Activated naive CD4-positive, alpha-beta T cell treated with anti-CD3 and anti-CD28 coated beads, Interleukin-2, amount 10 ng/mL, durations not matched to agents 5 hours and 36 hours (primary cell): Measurements from ENCODE around the gene SLC6A9. TPM values are rescaled to one million over a fixed set of nuclear protein-coding genes. Genes with fewer than 3 reads are reported as not detected.

ENCODE experiments used
- total RNA-seq, 2 experiments: library from RNA; stranded (reverse); gene quantifications; one replicate each; pipeline ENCODE4 v1.2.3, GENCODE V29; 2021

The SLC6A9 gene
- total RNA-seq: 1 to 10 TPM; 4.6 to 5.1 TPM

GRCh38 chr1:44031252-44032169, at the start of gene SLC6A9:
SLC6A9 (minus strand) TSS chr1:44031462; CDS start chr1:44024277, 7,185 bp downstream.

GRCh38 chr1:43991476-43992231, 39.6 kb downstream of the SLC6A9 start, which contains the start of gene CCDC24:
CCDC24 (plus strand) TSS chr1:43991599; CDS start chr1:43991879, 280 bp downstream.

GRCh38 chr1:43978551-43979260, 52.6 kb downstream of the SLC6A9 start, which contains the start of gene B4GALT2:
B4GALT2 (plus strand) TSS chr1:43979210; CDS start chr1:43981161, 1,951 bp downstream.

GRCh38 chr1:43974443-43975248, 56.6 kb downstream of the SLC6A9 start, which contains the start of gene ATP6V0B:
ATP6V0B (plus strand) TSS chr1:43974960; CDS start chr1:43975041, 81 bp downstream.

GRCh38 chr1:43969746-43970466, 61.4 kb downstream of the SLC6A9 start, which contains the start of gene DPH2:
DPH2 (plus strand) TSS chr1:43970010; CDS start chr1:43970176, 166 bp downstream.

Other genes starting within 250 kb of the SLC6A9 start
- gene ARTN, start 97.7 kb downstream of the SLC6A9 start, total RNA-seq: under 1 TPM; 0.14 to 0.53 TPM
- gene IPO13, start 84.5 kb downstream of the SLC6A9 start, total RNA-seq: 10 to 100 TPM; 23.9 to 27.0 TPM
- 10 to 100 TPM; 26.0 to 27.0 TPM for gene DPH2, start 61.5 kb downstream of the SLC6A9 start, total RNA-seq
- 10 to 100 TPM; 94.1 to 97.3 TPM for gene ATP6V0B, start 56.5 kb downstream of the SLC6A9 start, total RNA-seq
- 10 to 100 TPM in 1 of 2 experiments, 1 to 10 TPM in 1; 9.7 to 10.3 TPM for gene B4GALT2, start 52.3 kb downstream of the SLC6A9 start, total RNA-seq
- gene CCDC24, start 39.9 kb downstream of the SLC6A9 start, total RNA-seq: under 1 TPM; 0.50 to 0.65 TPM
- not detected for gene KLF17, start 87.4 kb upstream of the SLC6A9 start, total RNA-seq
- not detected for gene KLF18, start 110.2 kb upstream of the SLC6A9 start, total RNA-seq
- gene DMAP1, start 182.0 kb upstream of the SLC6A9 start, total RNA-seq: 10 to 100 TPM; 41.0 to 47.3 TPM